Neural cell (in vitro differentiated cells): ENCODE results near the gene SNUPN. TPM values are rescaled to one million over a fixed set of nuclear protein-coding genes. Genes with fewer than 3 reads are reported as not detected.

Source experiments
- H2AFZ ChIP-seq: fragments of 200-600, 300-800 bp; sonication (generic), shearing (Covaris generic); 2 replicates; pipeline ENCODE4 v1.6.0; 2014; ENCODE audit warnings: low read depth, mild to moderate bottlenecking, antibody characterized with exemption, low read length, moderate library complexity
- H3F3A ChIP-seq: fragments of 200-600 bp; shearing (Covaris generic); 2 replicates; pipeline ENCODE4 v1.6.1; 2016; ENCODE audit warnings: mild to moderate bottlenecking, moderate library complexity, mixed read lengths, antibody characterized with exemption, low read length; ENCODE audit not compliant: insufficient read depth, poor library complexity, severe bottlenecking
- H3K27ac ChIP-seq: fragments of 200-600, 300-800 bp; sonication (generic), shearing (Covaris generic); 2 replicates; pipeline ENCODE4 v1.5.1; 2014; ENCODE audit warnings: mild to moderate bottlenecking, low read length, moderate library complexity
- H3K27me3 ChIP-seq: fragments of 300-800, 200-600 bp; sonication (generic), shearing (Covaris generic); 2 replicates; pipeline ENCODE4 v1.6.0; 2014; ENCODE audit warnings: mild to moderate bottlenecking, low read depth, low read length, moderate library complexity; ENCODE audit not compliant: insufficient read depth
- H3K36me3 ChIP-seq: fragments of 300-800, 200-600 bp; sonication (generic), shearing (Covaris generic); 2 replicates; pipeline ENCODE4 v1.5.1; 2014; ENCODE audit warnings: mild to moderate bottlenecking, antibody characterized with exemption, low read length, moderate library complexity; ENCODE audit not compliant: insufficient read depth
- H3K4me2 ChIP-seq: fragments of 300-800, 200-600 bp; sonication (generic), shearing (Covaris generic); 2 replicates; pipeline ENCODE4 v1.6.0; 2014; ENCODE audit warnings: mild to moderate bottlenecking, low read length
- H3K4me3 ChIP-seq: fragments of 300-800, 200-600 bp; sonication (generic), shearing (Covaris generic); 2 replicates; pipeline ENCODE4 v1.5.1; 2014; ENCODE audit warnings: mild to moderate bottlenecking, low read length, moderate library complexity
- H3K79me2 ChIP-seq: fragments of 200-600 bp; shearing (Covaris generic); replicated peaks from 2 replicates; pipeline ENCODE4 v1.6.0; 2014; ENCODE audit warnings: mild to moderate bottlenecking, low read length, moderate library complexity; ENCODE audit not compliant: insufficient read depth
- H3K9ac ChIP-seq: fragments of 300-800, 200-600 bp; sonication (generic), shearing (Covaris generic); 2 replicates; pipeline ENCODE4 v1.6.1; 2016; ENCODE audit warnings: mild to moderate bottlenecking, low read length, mixed read lengths
- H3K9me2 ChIP-seq: fragments of 200-600 bp; shearing (Covaris generic); 2 replicates; pipeline ENCODE4 v1.6.1; 2016; ENCODE audit warnings: mild to moderate bottlenecking, low read length, mixed read lengths; ENCODE audit not compliant: insufficient read depth
- H3K9me3 ChIP-seq: fragments of 200-600, 300-800 bp; sonication (generic), shearing (Covaris generic); 2 replicates; pipeline ENCODE4 v1.6.1; 2016; ENCODE audit warnings: mild to moderate bottlenecking, mixed run types, low read length, moderate library complexity, mixed read lengths
- H4K20me1 ChIP-seq: fragments of 200-600 bp; shearing (Covaris generic); 2 replicates; pipeline ENCODE4 v1.6.1; 2016; ENCODE audit warnings: mild to moderate bottlenecking, mixed run types; ENCODE audit not compliant: insufficient read depth
- CTCF ChIP-seq: fragments of 450-650 bp; IDR thresholded peaks from 2 replicates; pipeline ENCODE4 v1.5.1; 2014; ENCODE audit warnings: antibody characterized with exemption, mild to moderate bottlenecking, moderate library complexity; ENCODE audit not compliant: poor library complexity, severe bottlenecking
- EP300 ChIP-seq: fragments of 450-650 bp; conservative IDR thresholded peaks from 2 replicates; pipeline ENCODE4 v1.6.1; 2014; ENCODE audit warnings: antibody characterized with exemption, mild to moderate bottlenecking, moderate library complexity; ENCODE audit not compliant: poor library complexity, severe bottlenecking
- EZH2 ChIP-seq: fragments of 200-600, 300-800 bp; shearing (Covaris generic), sonication (generic); IDR thresholded peaks from 2 replicates; pipeline ENCODE4 v1.6.1; 2014; ENCODE audit warnings: antibody characterized with exemption, low read length, borderline replicate concordance, mild to moderate bottlenecking; ENCODE audit not compliant: insufficient read depth, poor library complexity, severe bottlenecking
- MXI1 ChIP-seq: fragments of 450-650 bp; conservative IDR thresholded peaks from 2 replicates; pipeline ENCODE4 v1.6.1; 2014; ENCODE audit warnings: antibody characterized with exemption, mild to moderate bottlenecking; ENCODE audit not compliant: poor library complexity, severe bottlenecking
- POLR2AphosphoS5 ChIP-seq: IDR thresholded peaks from 2 replicates; pipeline ENCODE4 v1.6.1; 2012
- RAD21 ChIP-seq: fragments of 450-650 bp; conservative IDR thresholded peaks from 2 replicates; pipeline ENCODE4 v1.6.1; 2014; ENCODE audit warnings: antibody characterized with exemption, mild to moderate bottlenecking, moderate library complexity
- REST ChIP-seq: IDR thresholded peaks from 2 replicates; pipeline ENCODE4 v1.6.1; 2012; ENCODE audit warnings: borderline replicate concordance
- SMC3 ChIP-seq: fragments of 450-650 bp; conservative IDR thresholded peaks from 2 replicates; pipeline ENCODE4 v1.6.1; 2014; ENCODE audit warnings: antibody characterized with exemption, mild to moderate bottlenecking, moderate library complexity; ENCODE audit not compliant: poor library complexity
- TAF1 ChIP-seq: IDR thresholded peaks from 2 replicates; pipeline ENCODE4 v1.6.1; 2012; ENCODE audit warnings: low read depth
- polyA plus RNA-seq: library from polyadenylated mRNA; depleted of rRNA; stranded (reverse); fragments of >200 nt; gene quantifications from 2 replicates; pipeline ENCODE4 v1.2.3, GENCODE V29; 2014

Gene SNUPN
- polyA plus RNA-seq, 1 donor from 2014 or later: 19.0 TPM

- Histone ChIP-seq H3K36me3 (no peaks in the 10 kb centered on the region), H4K20me1 (no peaks in the 10 kb centered on the region), H3K4me2 (no peak overlapping the region), H3F3A (no peaks in the 10 kb centered on the region), H3K9ac (no peak overlapping the region), H3K4me3 (no peak overlapping the region), H3K9me2 (no peaks in the 10 kb centered on the region), H3K27me3 (no peaks in the 10 kb centered on the region), H3K79me2 (peaks cover 17% of the 10 kb centered on the region), H2AFZ (no peak overlapping the region), H3K9me3 (no peaks in the 10 kb centered on the region), H3K27ac (no peak overlapping the region)
- no peak for TF ChIP-seq MXI1
Observed at GRCh38 chr15:75553659-75554058, 71.9 kb downstream of the SNUPN start.

- Histone ChIP-seq H2AFZ (no peak overlapping the region), H3K4me3 (no peak overlapping the region), H4K20me1 (no peaks in the 10 kb centered on the region), H3K36me3 (no peaks in the 10 kb centered on the region), H3K79me2 (peaks cover 14% of the 10 kb centered on the region), H3K9ac (no peak overlapping the region), H3K9me3 (no peaks in the 10 kb centered on the region), H3K27ac (no peak overlapping the region), H3F3A (no peaks in the 10 kb centered on the region), H3K9me2 (no peaks in the 10 kb centered on the region), H3K4me2 (no peak overlapping the region), H3K27me3 (no peaks in the 10 kb centered on the region)
- no peak for TF ChIP-seq TAF1
- TF ChIP-seq SMC3: no peak
- TF ChIP-seq MXI1: no peak
- TF ChIP-seq REST: no peak
- no peak for TF ChIP-seq POLR2AphosphoS5
- no peak for TF ChIP-seq RAD21
- no peak for TF ChIP-seq EP300
- no peak for TF ChIP-seq CTCF
- TF ChIP-seq EZH2: no peak
Observed at GRCh38 chr15:75551091-75551490, 74.4 kb downstream of the SNUPN start.

Other genes starting within 250 kb of the SNUPN start
- 11.5 and 13.7 TPM in 2 replicates for gene SIN3A, start 174.0 kb downstream of the SNUPN start, polyA plus RNA-seq
- gene PTPN9, start 46.4 kb downstream of the SNUPN start, polyA plus RNA-seq: 24.0 and 33.1 TPM in 2 replicates
- gene IMP3, start 14.5 kb upstream of the SNUPN start, polyA plus RNA-seq: 147 and 171 TPM in 2 replicates
- gene SNX33, start 22.2 kb upstream of the SNUPN start, polyA plus RNA-seq: 0.14 and 0.20 TPM in 2 replicates
- gene CSPG4, start 87.1 kb upstream of the SNUPN start, polyA plus RNA-seq: not detected in 2 replicates
- gene UBE2Q2, start 217.7 kb upstream of the SNUPN start, polyA plus RNA-seq: 69.0 and 83.8 TPM in 2 replicates